Upper lobe of left lung (tissue), 6 donors: ENCODE data around the gene SUPT4H1. TPM values are rescaled to one million over a fixed set of nuclear protein-coding genes. Genes with fewer than 3 reads are reported as not detected.

Experiments
- ATAC-seq, 2 donors: fragments of 200-7000 bp; cut with Tn5 transposase; one replicate each; pipeline ENCODE4 v1.9.1; 2022; ENCODE audit warnings: mild to moderate bottlenecking in 2 of 2, moderate library complexity in 2 of 2; ENCODE audit not compliant: low FRiP score in 2 of 2
- DNase-seq, 2 donors: peaks; one replicate each; pipeline ENCODE4 v3.0.0-alpha.2; 2019 to 2020
- H3K27ac ChIP-seq, 4 donors: fragments of 200-600 bp; sonication (generic); one replicate each; pipeline ENCODE4 v1.5.1; 2016 to 2019
- H3K27me3 ChIP-seq, 4 donors: fragments of 200-600 bp; sonication (generic); one replicate each; pipeline ENCODE4 v1.5.1; 2017 to 2019
- H3K36me3 ChIP-seq, 4 donors: fragments of 200-600 bp; sonication (generic); one replicate each; pipeline ENCODE4 v1.5.1; 2016 to 2019
- H3K4me1 ChIP-seq, 4 donors: fragments of 200-600 bp; sonication (generic); one replicate each; pipeline ENCODE4 v1.5.1; 2018 to 2019
- H3K4me3 ChIP-seq, 4 donors: fragments of 200-600 bp; sonication (generic); one replicate each; pipeline ENCODE4 v1.5.1; 2017 to 2019; ENCODE audit warnings: mild to moderate bottlenecking in 2 of 4, moderate library complexity in 1 of 4
- H3K9me3 ChIP-seq, 4 donors: fragments of 200-600 bp; sonication (generic); one replicate each; pipeline ENCODE4 v1.5.1; 2018 to 2019
- EP300 ChIP-seq, 4 donors: sonication (generic); formaldehyde crosslinking; IDR thresholded peaks; one replicate each; pipeline ENCODE4 v1.5.1; 2017; ENCODE audit warnings: antibody characterized with exemption in 4 of 4, control low read depth in 2 of 4
- POLR2A ChIP-seq, 4 donors: fragments of 450-650 bp; IDR thresholded peaks; one replicate each; pipeline ENCODE4 v1.5.1; 2016 to 2017; ENCODE audit warnings: antibody characterized with exemption in 4 of 4, mild to moderate bottlenecking in 2 of 4
- POLR2AphosphoS5 ChIP-seq, 2 donors: sonication (generic); formaldehyde crosslinking; IDR thresholded peaks; one replicate each; pipeline ENCODE4 v1.5.1; 2017; ENCODE audit warnings: antibody characterized with exemption in 2 of 2
- WGBS, 2 donors: methylation state at CpG; one replicate each; pipeline ENCODE4 v1.1.5; 2017 to 2018; 5-methylcytosine and 5-hydroxymethylcytosine counted together
- total RNA-seq, 6 donors: library from RNA; depleted of rRNA in 4 of 6; stranded (reverse); fragments of >200 nt in 4 of 6; gene quantifications; one replicate each; pipeline versions ENCODE4 v1.1.0 to v1.2.1, GENCODE V29; 2016 to 2021
- TF ChIP-seq, protein P1 (sequence below), 6 experiments: fragments of 450-650 bp in 4 of 6; fragments of 200-600 bp in 2 of 6; sonication (generic) in 2 of 6; IDR thresholded peaks; one replicate each; pipeline ENCODE4 v1.5.1; 2016 to 2019; ENCODE audit warnings: antibody characterized with exemption in 6 of 6
- donor health status: DM: no; HTN: no; CAD: no; lungs with moderate emphysema.
- donor health status: DM: no; HTN: yes; CAD: no; lungs with severe emphysema.

SUPT4H1 gene
- total RNA-seq, 6 donors from 2014 or later: 22.0 to 80.5 (median 40.4) TPM

DNA sequence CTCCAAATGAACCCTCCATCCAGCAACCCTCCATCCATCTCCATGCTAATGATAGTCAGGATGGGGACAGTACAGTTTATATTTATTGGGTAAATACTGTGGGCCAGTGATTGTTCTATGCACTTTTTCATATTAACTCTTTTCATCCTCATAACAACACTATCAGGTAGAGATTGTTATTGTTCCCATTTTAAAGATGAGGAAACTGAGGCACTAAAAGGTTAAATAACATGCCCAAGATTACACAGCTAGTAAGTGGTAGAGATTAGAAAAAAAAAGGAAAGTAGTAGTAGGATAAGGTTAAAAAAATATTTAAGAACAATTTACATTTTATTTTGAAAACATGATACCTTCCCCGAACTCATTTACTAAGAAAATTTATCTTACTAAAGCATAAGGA is 21.9 kb upstream of the SUPT4H1 start:
- no peak overlapping the region for H3K4me3 ChIP-seq
- no peaks in the 10 kb centered on the region for H3K9me3 ChIP-seq
- TF ChIP-seq, protein P1, sequence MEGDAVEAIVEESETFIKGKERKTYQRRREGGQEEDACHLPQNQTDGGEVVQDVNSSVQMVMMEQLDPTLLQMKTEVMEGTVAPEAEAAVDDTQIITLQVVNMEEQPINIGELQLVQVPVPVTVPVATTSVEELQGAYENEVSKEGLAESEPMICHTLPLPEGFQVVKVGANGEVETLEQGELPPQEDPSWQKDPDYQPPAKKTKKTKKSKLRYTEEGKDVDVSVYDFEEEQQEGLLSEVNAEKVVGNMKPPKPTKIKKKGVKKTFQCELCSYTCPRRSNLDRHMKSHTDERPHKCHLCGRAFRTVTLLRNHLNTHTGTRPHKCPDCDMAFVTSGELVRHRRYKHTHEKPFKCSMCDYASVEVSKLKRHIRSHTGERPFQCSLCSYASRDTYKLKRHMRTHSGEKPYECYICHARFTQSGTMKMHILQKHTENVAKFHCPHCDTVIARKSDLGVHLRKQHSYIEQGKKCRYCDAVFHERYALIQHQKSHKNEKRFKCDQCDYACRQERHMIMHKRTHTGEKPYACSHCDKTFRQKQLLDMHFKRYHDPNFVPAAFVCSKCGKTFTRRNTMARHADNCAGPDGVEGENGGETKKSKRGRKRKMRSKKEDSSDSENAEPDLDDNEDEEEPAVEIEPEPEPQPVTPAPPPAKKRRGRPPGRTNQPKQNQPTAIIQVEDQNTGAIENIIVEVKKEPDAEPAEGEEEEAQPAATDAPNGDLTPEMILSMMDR (IDR thresholded peaks at IDR 0.05): no peak
- no peak for TF ChIP-seq EP300 (IDR thresholded peaks at IDR 0.05)
- no peak for TF ChIP-seq POLR2AphosphoS5 (IDR thresholded peaks at IDR 0.05)
- TF ChIP-seq POLR2A (IDR thresholded peaks at IDR 0.05): no peak
- H3K4me1 ChIP-seq: peaks cover 0 to 17% (median 14%) of the 10 kb centered on the region in 4 donors
- H3K27me3 ChIP-seq: no peaks in the 10 kb centered on the region
- WGBS, 2 donors: 85 to 98% methylated on average over 1 of the region's 1 CpG
- no peak overlapping the region for H3K27ac ChIP-seq
- ATAC-seq (no peak), DNase-seq (no peak)
- H3K36me3 ChIP-seq: no peaks in the 10 kb centered on the region

DNA sequence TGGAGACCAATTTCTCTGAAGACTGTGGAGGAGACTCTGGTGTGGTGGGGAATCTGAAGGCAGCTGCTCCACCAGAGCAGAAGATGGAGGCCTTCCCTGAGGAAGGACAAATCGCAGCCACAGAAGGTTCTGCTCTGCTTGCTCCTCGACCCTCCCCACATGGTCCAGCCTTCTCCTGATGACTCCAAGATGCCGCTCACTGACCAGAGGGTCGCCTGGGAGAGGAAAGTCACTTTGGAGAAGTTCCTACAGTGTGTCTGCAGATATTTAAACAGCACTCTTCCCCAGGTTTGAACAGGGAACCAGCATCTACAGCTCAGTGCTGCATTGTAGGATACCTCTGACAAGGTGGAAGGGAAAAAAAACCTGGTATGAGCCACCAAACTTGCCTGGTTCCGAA is 21.0 kb upstream of the SUPT4H1 start:
- Histone ChIP-seq H3K36me3 (no peaks in the 10 kb centered on the region), H3K27ac (no peak overlapping the region), H3K27me3 (no peaks in the 10 kb centered on the region), H3K4me1 (peaks cover 0 to 17% (median 14%) of the 10 kb centered on the region in 4 donors), H3K9me3 (no peaks in the 10 kb centered on the region), H3K4me3 (no peak overlapping the region)
- ATAC-seq: no peak
- DNase-seq: no peak
- no peak for TF ChIP-seq POLR2AphosphoS5 (IDR thresholded peaks at IDR 0.05)
- WGBS, 2 donors: 90 to 93% methylated on average over 5 of the region's 5 CpGs

DNA sequence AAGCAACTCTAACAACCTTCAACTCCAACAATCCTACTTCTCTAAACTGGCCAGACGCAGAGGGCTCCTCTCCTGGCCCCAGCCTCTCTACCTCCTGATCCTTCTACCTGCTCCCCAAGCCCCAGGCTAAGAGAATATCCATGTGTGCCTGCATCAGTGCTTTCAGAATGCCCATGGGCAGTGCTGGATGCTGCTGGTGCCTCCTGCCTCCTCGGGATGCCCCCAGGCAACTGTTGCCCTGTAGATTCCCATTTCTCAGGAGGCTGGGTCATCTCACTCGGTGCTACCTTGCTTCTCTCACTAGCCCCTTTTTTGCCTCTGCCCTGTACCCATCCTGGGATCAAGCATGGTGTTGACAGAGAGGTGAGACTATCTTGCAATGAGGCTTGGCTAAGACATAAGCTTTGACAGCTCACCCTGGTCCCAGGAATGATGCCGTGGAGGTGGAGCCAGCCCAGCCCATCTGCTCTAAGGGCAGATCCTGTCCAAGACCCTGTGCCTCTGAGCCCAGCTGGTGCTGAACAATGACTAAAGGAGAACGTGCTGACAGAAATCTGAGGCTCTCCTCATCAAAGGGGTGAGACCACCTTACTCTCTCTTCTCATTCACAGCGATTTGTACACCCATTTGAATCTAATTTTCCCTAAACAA is 19.4 kb upstream of the SUPT4H1 start:
- WGBS, 2 donors: 81 to 89% methylated on average over 6 of the region's 6 CpGs

DNA sequence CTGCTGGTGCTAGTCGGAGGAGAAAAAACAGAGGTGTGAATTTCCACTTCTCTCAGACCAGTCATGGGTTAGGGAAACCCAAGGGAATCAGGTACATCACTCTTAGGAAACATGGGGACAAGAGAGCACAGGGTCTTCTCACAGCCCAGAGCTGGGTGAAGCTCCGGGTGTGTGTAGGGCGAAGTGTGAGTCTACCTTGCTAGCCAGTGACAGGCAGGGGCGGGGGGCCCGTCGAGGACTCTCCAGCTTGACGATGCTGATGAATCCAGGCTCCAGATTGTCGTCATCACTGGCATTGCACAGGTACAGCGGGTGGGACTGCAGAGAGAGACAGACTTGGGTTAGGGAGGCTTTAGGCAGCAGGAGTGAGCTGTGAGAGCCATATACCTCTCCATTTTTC is 18.7 kb upstream of the SUPT4H1 start:
- no peak for ATAC-seq
- Histone ChIP-seq H3K4me1 (no peaks in the 10 kb centered on the region), H3K4me3 (no peak overlapping the region), H3K36me3 (no peaks in the 10 kb centered on the region), H3K27ac (no peak overlapping the region), H3K9me3 (no peaks in the 10 kb centered on the region), H3K27me3 (no peaks in the 10 kb centered on the region)
- WGBS, 2 donors: 89 to 90% methylated on average over 7 to 9 of the region's 9 CpGs
- DNase-seq: peak in 1 of 2 donors; percentile 39
- TF ChIP-seq POLR2A (IDR thresholded peaks at IDR 0.05): no peak
- no peak for TF ChIP-seq EP300 (IDR thresholded peaks at IDR 0.05)
- no peak for TF ChIP-seq POLR2AphosphoS5 (IDR thresholded peaks at IDR 0.05)
- TF ChIP-seq, protein P1 (IDR thresholded peaks at IDR 0.05): no peak

More for the DNA sequence above, 19.4 kb upstream of the SUPT4H1 start:
- Histone ChIP-seq H3K4me1 (peaks cover 0 to 7% (median 2%) of the 10 kb centered on the region in 4 donors), H3K4me3 (no peak overlapping the region), H3K9me3 (no peaks in the 10 kb centered on the region), H3K27ac (no peak overlapping the region), H3K36me3 (no peaks in the 10 kb centered on the region), H3K27me3 (no peaks in the 10 kb centered on the region)
- no peak for TF ChIP-seq POLR2AphosphoS5 (IDR thresholded peaks at IDR 0.05)
- no peak for TF ChIP-seq EP300 (IDR thresholded peaks at IDR 0.05)
- TF ChIP-seq POLR2A (IDR thresholded peaks at IDR 0.05): no peak
- TF ChIP-seq, protein P1 (IDR thresholded peaks at IDR 0.05): no peak
- ATAC-seq (no peak), DNase-seq (no peak)

DNA sequence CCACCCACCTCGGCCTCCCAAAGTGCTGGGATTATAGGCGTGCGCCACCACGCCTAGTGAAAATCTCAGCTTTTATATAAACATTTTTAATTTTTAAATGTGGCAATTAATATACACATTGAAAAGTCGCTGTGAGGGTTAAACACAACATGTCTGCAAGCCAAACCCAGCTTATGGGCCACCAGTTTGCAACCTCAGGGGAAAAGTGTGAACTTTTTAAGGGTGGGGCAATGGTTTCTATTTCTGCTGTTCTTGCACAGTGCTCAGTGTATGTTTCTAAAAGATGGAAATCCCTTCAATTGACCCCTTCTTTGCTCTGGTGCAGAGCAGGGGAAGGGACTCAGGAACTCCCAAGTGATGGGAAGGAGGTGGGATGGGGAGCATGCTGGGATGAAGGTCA is 18.3 kb upstream of the SUPT4H1 start:
- no peak for TF ChIP-seq EP300 (IDR thresholded peaks at IDR 0.05)
- TF ChIP-seq POLR2A (IDR thresholded peaks at IDR 0.05): no peak
- no peak for TF ChIP-seq POLR2AphosphoS5 (IDR thresholded peaks at IDR 0.05)
- TF ChIP-seq, protein P1 (IDR thresholded peaks at IDR 0.05): no peak
- H3K4me3 ChIP-seq: no peak overlapping the region
- H3K36me3 ChIP-seq: no peaks in the 10 kb centered on the region
- ATAC-seq (no peak), DNase-seq (no peak)
- H3K9me3 ChIP-seq: no peaks in the 10 kb centered on the region
- H3K27me3 ChIP-seq: no peaks in the 10 kb centered on the region
- H3K27ac ChIP-seq: no peak overlapping the region
- H3K4me1 ChIP-seq: no peaks in the 10 kb centered on the region
- WGBS, 2 donors: 92 to 96% methylated on average over 5 of the region's 5 CpGs
